GM23338 (cell line): ENCODE results near the gene C5orf22. TPM values are rescaled to one million over a fixed set of nuclear protein-coding genes. Genes with fewer than 3 reads are reported as not detected.

Experiments
- ATAC-seq: fragments of 200-7000 bp; cut with Tn5 transposase; 3 replicates; pipeline ENCODE4 v1.9.1; 2020
- DNase-seq: peaks from one replicate; pipeline ENCODE4 v3.0.0-alpha.2; 2015; ENCODE audit warnings: low spot score
- H2AFZ ChIP-seq: fragments of 200-600 bp; sonication (generic); 2 replicates; pipeline ENCODE4 v1.8.0; 2016; ENCODE audit warnings: antibody characterized with exemption, mild to moderate bottlenecking, moderate library complexity
- H3F3A ChIP-seq: fragments of 200-600 bp; sonication (generic); replicated peaks from 2 replicates; pipeline ENCODE4 v1.8.0; 2017; ENCODE audit warnings: antibody characterized with exemption, mixed run types, low read depth
- H3K27ac ChIP-seq: fragments of 200-600 bp; sonication (generic); 2 replicates; pipeline ENCODE4 v1.6.1; 2016; ENCODE audit warnings: low read depth
- H3K27me3 ChIP-seq: fragments of 200-600 bp; sonication (generic); 2 replicates; pipeline ENCODE4 v1.8.0; 2016; ENCODE audit warnings: mild to moderate bottlenecking, mixed run types, moderate library complexity; ENCODE audit not compliant: insufficient read depth
- H3K36me3 ChIP-seq: fragments of 200-600 bp; sonication (generic); 2 replicates; pipeline ENCODE4 v1.8.0; 2016; ENCODE audit warnings: mild to moderate bottlenecking; ENCODE audit not compliant: insufficient read depth
- H3K4me1 ChIP-seq: fragments of 200-600 bp; sonication (generic); 2 replicates; pipeline ENCODE4 v1.8.0; 2016; ENCODE audit warnings: mild to moderate bottlenecking, moderate library complexity; ENCODE audit not compliant: insufficient read depth
- H3K4me2 ChIP-seq: fragments of 200-600 bp; sonication (generic); 2 replicates; pipeline ENCODE4 v1.7.1; 2017; ENCODE audit warnings: mixed run types
- H3K4me3 ChIP-seq: fragments of 200-600 bp; sonication (generic); 2 replicates; pipeline ENCODE4 v1.6.1; 2016; ENCODE audit warnings: mixed run types
- H3K79me2 ChIP-seq: fragments of 200-600 bp; sonication (generic); replicated peaks from 2 replicates; pipeline ENCODE4 v1.8.0; 2017; ENCODE audit warnings: mild to moderate bottlenecking; ENCODE audit not compliant: insufficient read depth
- H3K9me2 ChIP-seq: fragments of 200-600 bp; sonication (generic); 2 replicates; pipeline ENCODE4 v1.8.0; 2017; ENCODE audit not compliant: insufficient read depth
- H4K20me1 ChIP-seq: fragments of 200-600 bp; sonication (generic); replicated peaks from 2 replicates; pipeline ENCODE4 v1.8.0; 2017; ENCODE audit warnings: mild to moderate bottlenecking; ENCODE audit not compliant: insufficient read depth
- H3K27ac Mint-ChIP-seq: 2 replicates; pipeline ENCODE4 v1.8.0; 2020; ENCODE audit warnings: inconsistent platforms, mild to moderate bottlenecking, moderate library complexity, mixed read lengths
- H3K27me3 Mint-ChIP-seq: 3 replicates; pipeline ENCODE4 v1.8.0; 2022; ENCODE audit warnings: low read depth, mild to moderate bottlenecking, moderate library complexity, mixed read lengths, inconsistent platforms; ENCODE audit not compliant: insufficient read depth, poor library complexity
- H3K36me3 Mint-ChIP-seq: 3 replicates; pipeline ENCODE4 v1.8.0; 2021; ENCODE audit warnings: low read depth, mild to moderate bottlenecking, inconsistent platforms, moderate library complexity, mixed read lengths
- H3K4me1 Mint-ChIP-seq: 3 replicates; pipeline ENCODE4 v1.8.0; 2020; ENCODE audit warnings: mild to moderate bottlenecking, inconsistent platforms, mixed read lengths
- H3K4me3 Mint-ChIP-seq: 3 replicates; pipeline ENCODE4 v1.8.0; 2021; ENCODE audit warnings: moderate library complexity, mild to moderate bottlenecking, inconsistent platforms, mixed read lengths
- H3K9me3 Mint-ChIP-seq: 3 replicates; pipeline ENCODE4 v1.8.0; 2020; ENCODE audit warnings: moderate library complexity, mild to moderate bottlenecking, inconsistent platforms, mixed read lengths
- CREB1 ChIP-seq: fragments of 250-450 bp; sonication (Bioruptor Pico); IDR thresholded peaks from 2 replicates; pipeline ENCODE4 v1.5.0; 2020; ENCODE audit warnings: low read depth, mild to moderate bottlenecking, moderate library complexity
- CTCF ChIP-seq, 2 experiments: fragments of 200-600 bp in 1 of 2; sonication (generic) in 1 of 2; conservative IDR thresholded peaks; 2 replicates each; pipeline versions ENCODE4 v1.5.1 to v1.6.1; 2016 to 2017; ENCODE audit warnings: antibody characterized with exemption in 2 of 2, low read depth in 2 of 2, mild to moderate bottlenecking in 2 of 2, moderate library complexity in 1 of 2
- ETS1 ChIP-seq: IDR thresholded peaks from 2 replicates; pipeline ENCODE4 v1.6.1; 2016; ENCODE audit warnings: antibody characterized with exemption
- EZH2 ChIP-seq: fragments of 200-600 bp; sonication (generic); IDR thresholded peaks from one replicate; pipeline ENCODE4 v1.8.0; 2017; ENCODE audit warnings: antibody characterized with exemption, mild to moderate bottlenecking, low read depth; ENCODE audit not compliant: unreplicated experiment
- EZH2phosphoT487 ChIP-seq: fragments of 200-600 bp; sonication (generic); IDR thresholded peaks from one replicate; pipeline ENCODE4 v1.8.1; 2018; ENCODE audit warnings: antibody characterized with exemption; ENCODE audit not compliant: unreplicated experiment
- NANOG ChIP-seq: IDR thresholded peaks from 2 replicates; pipeline ENCODE4 v1.6.1; 2016; ENCODE audit warnings: antibody characterized with exemption, borderline replicate concordance
- POLR2AphosphoS5 ChIP-seq: IDR thresholded peaks from 2 replicates; pipeline ENCODE4 v1.6.1; 2016; ENCODE audit warnings: antibody characterized with exemption, low read depth
- REST ChIP-seq: IDR thresholded peaks from one replicate; pipeline ENCODE4 v1.6.1; 2018; ENCODE audit warnings: antibody characterized with exemption; ENCODE audit not compliant: unreplicated experiment
- STAT1 ChIP-seq: IDR thresholded peaks from one replicate; pipeline ENCODE4 v1.6.1; 2016; ENCODE audit warnings: antibody characterized with exemption; ENCODE audit not compliant: unreplicated experiment
- ZNF114 ChIP-seq: fragments of 250-450 bp; sonication (Bioruptor Pico); IDR thresholded peaks from 2 replicates; pipeline ENCODE4 v1.5.0; 2020; ENCODE audit warnings: mild to moderate bottlenecking, moderate library complexity
- ZNF331 ChIP-seq: fragments of 250-450 bp; sonication (Bioruptor Pico); IDR thresholded peaks from 2 replicates; pipeline ENCODE4 v1.5.0; 2020; ENCODE audit warnings: low read depth, mild to moderate bottlenecking, moderate library complexity
- polyA plus RNA-seq: library from polyadenylated mRNA; unstranded; fragments of >200 nt; fragmentation: Nextera tagmentation; extraction: Ambion mirVana; gene quantifications from 2 replicates; pipeline ENCODE4 v1.2.1, GENCODE V29; 2016
- total RNA-seq: library from RNA; depleted of rRNA; stranded (reverse); fragments of >200 nt; shearing (Covaris generic); gene quantifications from 2 replicates; pipeline ENCODE4 v1.2.3, GENCODE V29; 2014

Gene C5orf22
- total and polyA plus RNA-seq, 2 experiments from 2014 or later: 13.6 to 30.9 TPM

GRCh38 chr5:31577438-31577837 lies 45.3 kb downstream of the C5orf22 start:
- H3K79me2 ChIP-seq: no peaks in the 10 kb centered on the region
- H3F3A ChIP-seq: no peaks in the 10 kb centered on the region
- H3K9me2 ChIP-seq: no peaks in the 10 kb centered on the region
- H3K27me3 Mint-ChIP-seq: peaks cover 2% of the 10 kb centered on the region
- ATAC-seq (no peak), DNase-seq (no peak)
- no peaks in the 10 kb centered on the region for H3K36me3 ChIP-seq
- TF ChIP-seq CTCF (conservative IDR thresholded peaks at IDR 0.05; ENCODE audit: low read depth in 2 of 2) (no peak), ETS1 (no peak), EZH2 (no peak)
- H3K4me3 ChIP-seq: no peak overlapping the region
- peaks cover 2% of the 10 kb centered on the region for H3K9me3 Mint-ChIP-seq
- no peak overlapping the region for H3K4me2 ChIP-seq
- no peak overlapping the region for H2AFZ ChIP-seq
- H3K4me1 Mint-ChIP-seq: peaks cover 4% of the 10 kb centered on the region; the same call in 2 of the 3 replicates
- no peak overlapping the region for H3K4me3 Mint-ChIP-seq
- no peak overlapping the region for H3K27ac Mint-ChIP-seq
- H3K4me1 ChIP-seq: no peaks in the 10 kb centered on the region
- no peaks in the 10 kb centered on the region for H3K27me3 ChIP-seq
- peaks cover under 1% of the 10 kb centered on the region; the same call in 1 of the 3 replicates for H3K36me3 Mint-ChIP-seq
- no peak overlapping the region for H3K27ac ChIP-seq
- no peaks in the 10 kb centered on the region for H4K20me1 ChIP-seq

- no peak overlapping the region for H3K4me3 Mint-ChIP-seq
- Histone ChIP-seq H3K27ac (no peak overlapping the region), H2AFZ (no peak overlapping the region), H3K36me3 (no peaks in the 10 kb centered on the region; the same call in 1 of the 2 replicates), H3K79me2 (no peaks in the 10 kb centered on the region), H3F3A (no peaks in the 10 kb centered on the region), H3K4me2 (no peak overlapping the region), H4K20me1 (no peaks in the 10 kb centered on the region), H3K9me2 (no peaks in the 10 kb centered on the region), H3K27me3 (no peaks in the 10 kb centered on the region), H3K4me3 (no peak overlapping the region), H3K4me1 (no peaks in the 10 kb centered on the region)
- DNase-seq (no peak), ATAC-seq (no peak)
- H3K27me3 Mint-ChIP-seq: peaks cover 2% of the 10 kb centered on the region
- H3K27ac Mint-ChIP-seq: no peak overlapping the region
- peaks cover 4% of the 10 kb centered on the region; the same call in 1 of the 3 replicates for H3K4me1 Mint-ChIP-seq
- peaks cover 9% of the 10 kb centered on the region for H3K9me3 Mint-ChIP-seq
- peaks cover 8% of the 10 kb centered on the region; the same call in 2 of the 3 replicates for H3K36me3 Mint-ChIP-seq
- TF ChIP-seq EZH2phosphoT487 (no peak), CREB1 (CRISPR knock-in tag) (no peak), ZNF331 (no peak), CTCF (conservative IDR thresholded peaks at IDR 0.05; ENCODE audit: low read depth in 2 of 2) (no peak), NANOG (no peak), ZNF114 (CRISPR knock-in tag) (no peak), POLR2AphosphoS5 (no peak), REST (no peak), ETS1 (no peak), STAT1 (no peak)
These were observed 47.5 kb downstream of the C5orf22 start for GRCh38 chr5:31579558-31579957.
